Fibroblast of lung (primary cell): Measurements from ENCODE around the gene GRK5.

Source experiments
- CTCF ChIP-seq, 2 donors: IDR thresholded peaks in 1 of 2; conservative IDR thresholded peaks in 1 of 2; 1 replicate in 1 of 2; 2 replicates in 1 of 2; pipeline ENCODE4 v1.5.1; 2011 to 2012; ENCODE audit warnings: low read length in 2 of 2, control low read depth in 1 of 2, inconsistent platforms in 1 of 2, low read depth in 1 of 2, mild to moderate bottlenecking in 1 of 2
- EZH2 ChIP-seq: IDR thresholded peaks from 2 replicates; pipeline ENCODE4 v1.5.1; 2012; ENCODE audit warnings: low read length, control low read depth, mild to moderate bottlenecking; ENCODE audit errors: missing control alignments

DNA sequence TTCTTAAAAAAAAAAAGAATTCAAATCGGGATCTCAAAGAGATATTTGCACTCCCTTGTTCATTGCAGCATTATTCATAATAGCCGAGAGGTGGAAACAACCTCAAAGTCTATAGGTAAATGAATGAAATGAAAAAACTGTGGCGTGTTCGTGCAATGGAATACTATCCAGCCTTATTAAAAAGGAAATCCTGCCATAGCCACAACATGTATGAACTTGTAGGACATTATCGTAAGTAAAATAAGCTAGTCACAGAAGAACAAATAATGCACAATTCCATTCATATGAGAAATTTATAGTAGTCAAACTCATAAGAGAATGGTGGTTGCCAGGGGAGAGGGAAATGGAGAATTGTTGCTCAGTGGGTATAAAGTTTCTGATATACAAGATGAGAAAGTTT, 37.9 kb downstream of the GRK5 start:
- TF ChIP-seq CTCF (conservative IDR thresholded peaks at IDR 0.05 in 1 of 2, IDR thresholded peaks at IDR 0.05 in 1 of 2; ENCODE audit: low read depth in 1 of 2, low read length in 2 of 2), result no peak
- TF ChIP-seq EZH2, result no peak
